Mesenchymal stem cell (in vitro differentiated cells and primary cell): ENCODE results near the gene GAS7.

ENCODE experiments used
- DNase-seq: peaks from one replicate; pipeline ENCODE4 v3.0.0-alpha.2; 2013
- H2AFZ ChIP-seq: one replicate; pipeline ENCODE4 v1.6.1; 2013; ENCODE audit warnings: low read depth, mild to moderate bottlenecking, control low read depth, inconsistent platforms, low read length, moderate library complexity
- H2AK5ac ChIP-seq: 2 replicates; pipeline ENCODE4 v1.6.1; 2013; ENCODE audit warnings: low read length, moderate library complexity, mild to moderate bottlenecking, inconsistent platforms; ENCODE audit not compliant: severe bottlenecking
- H2BK120ac ChIP-seq: one replicate; pipeline ENCODE4 v1.6.1; 2013; ENCODE audit warnings: low read depth, mild to moderate bottlenecking, inconsistent platforms, low read length, moderate library complexity
- H2BK12ac ChIP-seq, 2 experiments: one replicate each; pipeline ENCODE4 v1.6.1; 2013; ENCODE audit warnings: inconsistent platforms in 2 of 2, low read length in 2 of 2, mild to moderate bottlenecking in 2 of 2, moderate library complexity in 2 of 2, control low read depth in 1 of 2
- H2BK15ac ChIP-seq: one replicate; pipeline ENCODE4 v1.6.1; 2013; ENCODE audit warnings: mild to moderate bottlenecking, low read depth, inconsistent platforms; ENCODE audit not compliant: poor library complexity, severe bottlenecking
- H2BK5ac ChIP-seq: 2 replicates; pipeline ENCODE4 v1.6.1; 2013; ENCODE audit warnings: low read depth, mild to moderate bottlenecking, low read length, control low read depth, inconsistent platforms; ENCODE audit not compliant: poor library complexity, severe bottlenecking
- H3K14ac ChIP-seq, 2 experiments: one replicate each; pipeline ENCODE4 v1.6.1; 2013; ENCODE audit warnings: inconsistent platforms in 2 of 2, low read length in 2 of 2, control low read depth in 1 of 2, mild to moderate bottlenecking in 1 of 2, moderate library complexity in 1 of 2
- H3K18ac ChIP-seq, 2 experiments: one replicate each; pipeline ENCODE4 v1.6.1; 2013; ENCODE audit warnings: inconsistent platforms in 2 of 2, low read length in 2 of 2, control low read depth in 1 of 2, low read depth in 1 of 2, mild to moderate bottlenecking in 1 of 2
- H3K23ac ChIP-seq, 2 experiments: one replicate each; pipeline ENCODE4 v1.6.1; 2013; ENCODE audit warnings: inconsistent platforms in 2 of 2, low read length in 2 of 2, mild to moderate bottlenecking in 2 of 2, moderate library complexity in 2 of 2, control low read depth in 1 of 2
- H3K27ac ChIP-seq: 2 replicates; pipeline ENCODE4 v1.5.1; 2013; ENCODE audit warnings: mild to moderate bottlenecking, moderate library complexity, low read length, control low read depth, inconsistent platforms; ENCODE audit not compliant: poor library complexity, severe bottlenecking
- H3K27me3 ChIP-seq, 2 experiments: 2 replicates each; pipeline versions ENCODE4 v1.6.1 to v1.7.0; 2013; ENCODE audit warnings: low read length in 2 of 2, mild to moderate bottlenecking in 2 of 2, moderate library complexity in 2 of 2, control low read depth in 1 of 2, inconsistent platforms in 1 of 2; ENCODE audit not compliant: control insufficient read depth in 1 of 2, insufficient read depth in 1 of 2
- H3K36me3 ChIP-seq, 2 experiments: 2 replicates each; pipeline versions ENCODE4 v1.6.1 to v1.7.0; 2013; ENCODE audit warnings: low read length in 2 of 2, control low read depth in 1 of 2, inconsistent platforms in 1 of 2, low read depth in 1 of 2, mild to moderate bottlenecking in 1 of 2; ENCODE audit not compliant: insufficient read depth in 2 of 2, control insufficient read depth in 1 of 2
- H3K4ac ChIP-seq, 2 experiments: one replicate each; pipeline ENCODE4 v1.6.1; 2013; ENCODE audit warnings: inconsistent platforms in 2 of 2, low read length in 2 of 2, mild to moderate bottlenecking in 2 of 2, moderate library complexity in 2 of 2, control low read depth in 1 of 2, low read depth in 1 of 2
- H3K4me1 ChIP-seq: 2 replicates; pipeline ENCODE4 v1.6.1; 2013; ENCODE audit warnings: low read depth, low read length, control low read depth; ENCODE audit not compliant: control insufficient read depth, insufficient read depth
- H3K4me2 ChIP-seq: 2 replicates; pipeline ENCODE4 v1.6.1; 2013; ENCODE audit warnings: low read length, mild to moderate bottlenecking, inconsistent platforms; ENCODE audit not compliant: poor library complexity, severe bottlenecking
- H3K4me3 ChIP-seq, 2 experiments: 2 replicates each; pipeline versions ENCODE4 v1.5.1 to v1.7.0; 2013; ENCODE audit warnings: low read length in 2 of 2, mild to moderate bottlenecking in 2 of 2, control low read depth in 1 of 2, low read depth in 1 of 2; ENCODE audit not compliant: insufficient read depth in 1 of 2
- H3K79me1 ChIP-seq: replicated peaks from 2 replicates; pipeline ENCODE4 v1.6.1; 2013; ENCODE audit warnings: mild to moderate bottlenecking, control low read depth, low read length, inconsistent platforms; ENCODE audit not compliant: poor library complexity, severe bottlenecking
- H3K9ac ChIP-seq: 2 replicates; pipeline ENCODE4 v1.7.0; 2013; ENCODE audit warnings: mild to moderate bottlenecking, low read length, moderate library complexity
- H3K9me3 ChIP-seq: 2 replicates; pipeline ENCODE4 v1.7.0; 2013; ENCODE audit warnings: mild to moderate bottlenecking, low read length; ENCODE audit not compliant: control insufficient read depth
- H4K8ac ChIP-seq: one replicate; pipeline ENCODE4 v1.6.1; 2013; ENCODE audit warnings: inconsistent platforms, mild to moderate bottlenecking, low read length, moderate library complexity
- H4K91ac ChIP-seq: one replicate; pipeline ENCODE4 v1.6.1; 2013; ENCODE audit warnings: mild to moderate bottlenecking, low read length, inconsistent platforms
- WGBS: methylation state at CpG from one replicate; pipeline ENCODE4 v1.1.7; 2013; ENCODE audit warnings: mixed read lengths; 5-methylcytosine and 5-hydroxymethylcytosine counted together

Gene GAS7

GRCh38 chr17:9874722-9875121 lies 323.7 kb downstream of the GAS7 start:
- Histone ChIP-seq H3K27ac (peak overlapping the region; percentile 92), H3K9me3 (no peaks in the 10 kb centered on the region), H3K4ac (no peak overlapping the region), H2AFZ (no peak overlapping the region), H4K91ac (no peak overlapping the region), H3K27me3 (peaks cover 0 to 11% of the 10 kb centered on the region in 2 experiments), H2AK5ac (peak overlapping the region; percentile 87), H3K79me1 (no peaks in the 10 kb centered on the region), H4K8ac (no peak overlapping the region), H2BK120ac (no peak overlapping the region), H3K23ac (no peak overlapping the region), H3K14ac (no peak overlapping the region), H3K4me3 (no peak overlapping the region), H3K18ac (no peak overlapping the region), H3K4me1 (peaks cover 10% of the 10 kb centered on the region), H2BK12ac (no peak overlapping the region), H3K36me3 (no peaks in the 10 kb centered on the region), H2BK15ac (no peak overlapping the region), H2BK5ac (peak overlapping the region; percentile 36), H3K9ac (no peak overlapping the region), H3K4me2 (no peak overlapping the region)
- WGBS = 89% methylated on average over 3 of the region's 3 CpGs
- no peak for DNase-seq

GRCh38 chr17:9872852-9873251 lies 325.6 kb downstream of the GAS7 start:
- no peak overlapping the region for H2BK15ac ChIP-seq
- no peak overlapping the region for H2BK5ac ChIP-seq
- H4K91ac ChIP-seq = no peak overlapping the region
- no peak overlapping the region for H2AFZ ChIP-seq
- no peaks in the 10 kb centered on the region for H3K79me1 ChIP-seq
- no peak overlapping the region for H3K23ac ChIP-seq
- H3K36me3 ChIP-seq = no peaks in the 10 kb centered on the region
- no peak overlapping the region for H4K8ac ChIP-seq
- H3K14ac ChIP-seq = no peak overlapping the region
- no peak overlapping the region for H3K9ac ChIP-seq
- H3K4ac ChIP-seq = no peak overlapping the region
- H2BK120ac ChIP-seq = no peak overlapping the region
- H3K27ac ChIP-seq = no peak overlapping the region
- H3K27me3 ChIP-seq = peaks cover 0 to 19% of the 10 kb centered on the region in 2 experiments
- H3K9me3 ChIP-seq = no peaks in the 10 kb centered on the region
- no peak overlapping the region for H3K18ac ChIP-seq
- DNase-seq = no peak
- H2AK5ac ChIP-seq = peak overlapping the region; percentile 2
- 87% methylated on average over 6 of the region's 6 CpGs for WGBS
- H3K4me3 ChIP-seq = no peak overlapping the region
- no peak overlapping the region for H2BK12ac ChIP-seq
- H3K4me2 ChIP-seq = no peak overlapping the region
- peaks cover 3% of the 10 kb centered on the region for H3K4me1 ChIP-seq

GRCh38 chr17:9868552-9868951 lies 329.9 kb downstream of the GAS7 start:
- no peak for DNase-seq
- no peak overlapping the region for H3K9ac ChIP-seq
- peaks cover 20% of the 10 kb centered on the region for H3K9me3 ChIP-seq
- no peak overlapping the region for H2BK15ac ChIP-seq
- no peak overlapping the region for H2BK120ac ChIP-seq
- H2BK5ac ChIP-seq = no peak overlapping the region
- H2AK5ac ChIP-seq = no peak overlapping the region
- H3K27me3 ChIP-seq = peaks cover 0 to 26% of the 10 kb centered on the region in 2 experiments
- H3K23ac ChIP-seq = no peak overlapping the region
- H3K14ac ChIP-seq = no peak overlapping the region
- no peak overlapping the region for H3K18ac ChIP-seq
- H4K91ac ChIP-seq = no peak overlapping the region
- H3K4me1 ChIP-seq = no peaks in the 10 kb centered on the region
- no peak overlapping the region for H4K8ac ChIP-seq
- no peaks in the 10 kb centered on the region for H3K36me3 ChIP-seq
- no peaks in the 10 kb centered on the region for H3K79me1 ChIP-seq
- H3K27ac ChIP-seq = no peak overlapping the region
- H2AFZ ChIP-seq = no peak overlapping the region
- H3K4me2 ChIP-seq = no peak overlapping the region
- no peak overlapping the region for H3K4ac ChIP-seq
- no peak overlapping the region for H3K4me3 ChIP-seq
- H2BK12ac ChIP-seq = no peak overlapping the region
- 94% methylated on average over 2 of the region's 3 CpGs for WGBS

- WGBS = 33% methylated on average over 1 of the region's 1 CpG
- no peak overlapping the region for H2BK15ac ChIP-seq
Observed at GRCh38 chr17:9865586-9865985, 332.8 kb downstream of the GAS7 start.

More at GRCh38 chr17:9865586-9865985, 332.8 kb downstream of the GAS7 start:
- Histone ChIP-seq H4K8ac (no peak overlapping the region), H3K4me1 (no peaks in the 10 kb centered on the region), H3K4ac (no peak overlapping the region), H2AK5ac (no peak overlapping the region), H2BK120ac (no peak overlapping the region), H3K27ac (no peak overlapping the region), H3K36me3 (no peaks in the 10 kb centered on the region), H4K91ac (no peak overlapping the region), H2BK12ac (no peak overlapping the region), H3K14ac (no peak overlapping the region), H3K9ac (no peak overlapping the region), H2AFZ (no peak overlapping the region), H3K79me1 (no peaks in the 10 kb centered on the region), H3K9me3 (peaks cover 20% of the 10 kb centered on the region), H3K4me2 (no peak overlapping the region), H2BK5ac (no peak overlapping the region), H3K27me3 (peaks cover 0 to 23% of the 10 kb centered on the region in 2 experiments), H3K18ac (no peak overlapping the region), H3K4me3 (no peak overlapping the region), H3K23ac (no peak overlapping the region)
- DNase-seq = peak; percentile 37
